Transverse colon (tissue), 4 donors: ENCODE measurements around the gene ZBTB44. TPM values are rescaled to one million over a fixed set of nuclear protein-coding genes. Genes with fewer than 3 reads are reported as not detected.
"Not testable (repeated sequence)": the region's sequence is repeated elsewhere in the genome, so short reads cannot be mapped to it uniquely, and the experiment has no call there.

Experiments used
- DNase-seq: peaks from one replicate; pipeline ENCODE4 v3.0.0-alpha.2; 2019
- H3K27ac ChIP-seq, 4 donors: fragments of 200-600 bp; sonication (generic); 2 replicates each; pipeline ENCODE4 v1.5.1; 2016 to 2018; ENCODE audit warnings: inconsistent platforms in 4 of 4
- H3K27me3 ChIP-seq: fragments of 200-600 bp; sonication (generic); 2 replicates; pipeline ENCODE4 v1.5.1; 2017; ENCODE audit warnings: inconsistent platforms
- H3K36me3 ChIP-seq, 4 donors: fragments of 200-600 bp; sonication (generic); 2 replicates each; pipeline ENCODE4 v1.5.1; 2017 to 2019; ENCODE audit warnings: inconsistent platforms in 4 of 4
- H3K4me1 ChIP-seq, 4 donors: fragments of 200-600 bp; sonication (generic); 2 replicates each; pipeline ENCODE4 v1.5.1; 2017 to 2020; ENCODE audit warnings: inconsistent platforms in 4 of 4
- H3K4me3 ChIP-seq, 4 donors: fragments of 200-600 bp; sonication (generic); 1 replicate in 1 of 4; 2 replicates in 3 of 4; pipeline versions ENCODE4 v1.5.1 to v1.6.1; 2017 to 2019; ENCODE audit warnings: inconsistent platforms in 4 of 4
- H3K9me3 ChIP-seq, 2 donors: fragments of 200-600 bp; sonication (generic); 2 replicates each; pipeline ENCODE4 v1.5.1; 2017 to 2019; ENCODE audit warnings: inconsistent platforms in 2 of 2
- CTCF ChIP-seq, 5 experiments: fragments of 200-600 bp in 3 of 5; fragments of 450-650 bp in 2 of 5; sonication (generic) in 3 of 5; IDR thresholded peaks; 1 replicate in 2 of 5; 2 replicates in 3 of 5; pipeline ENCODE4 v1.5.1; 2016 to 2017; ENCODE audit warnings: antibody characterized with exemption in 5 of 5, inconsistent platforms in 3 of 5, mild to moderate bottlenecking in 2 of 5, moderate library complexity in 1 of 5
- EP300 ChIP-seq: sonication (generic); formaldehyde crosslinking; IDR thresholded peaks from one replicate; pipeline ENCODE4 v1.6.1; 2017; ENCODE audit warnings: antibody characterized with exemption, low read depth
- POLR2A ChIP-seq: fragments of 450-650 bp; IDR thresholded peaks from one replicate; pipeline ENCODE4 v1.6.1; 2016; ENCODE audit warnings: antibody characterized with exemption, mild to moderate bottlenecking, moderate library complexity
- POLR2AphosphoS5 ChIP-seq, 3 donors: sonication (generic); formaldehyde crosslinking; IDR thresholded peaks; one replicate each; pipeline ENCODE4 v1.6.1; 2016; ENCODE audit warnings: antibody characterized with exemption in 3 of 3
- WGBS, 2 donors: methylation state at CpG; one replicate each; pipeline ENCODE4 v1.1.5; 2018; ENCODE audit warnings: low coverage in 1 of 2; 5-methylcytosine and 5-hydroxymethylcytosine counted together
- in situ Hi-C, 4 donors: fragments of 200-750 bp; cut with MboI; loops; one replicate each; pipeline versions ENCODE4 v1.15.0 to v1.15.1; 2017; ENCODE audit warnings: low sequenced_read_pairs in 3 of 4, low pct_ligation_motif_present in 1 of 4, low pct_unique_long_range_greater_than_20kb in 1 of 4
- intact Hi-C: fragments of 100-400 bp; cut with DNase I; formaldehyde crosslinking; loops from one replicate; pipeline ENCODE4 v1.15.1; 2023; ENCODE audit warnings: low total_unique reads
- total RNA-seq, 4 donors: library from RNA; depleted of rRNA; stranded (reverse); fragments of >200 nt; gene quantifications; one replicate each; pipeline ENCODE4 v1.1.0, GENCODE V29; 2016

ZBTB44 gene
- total RNA-seq, 4 donors from 2014 or later = 29.7 to 64.0 (median 48.6) TPM

DNA sequence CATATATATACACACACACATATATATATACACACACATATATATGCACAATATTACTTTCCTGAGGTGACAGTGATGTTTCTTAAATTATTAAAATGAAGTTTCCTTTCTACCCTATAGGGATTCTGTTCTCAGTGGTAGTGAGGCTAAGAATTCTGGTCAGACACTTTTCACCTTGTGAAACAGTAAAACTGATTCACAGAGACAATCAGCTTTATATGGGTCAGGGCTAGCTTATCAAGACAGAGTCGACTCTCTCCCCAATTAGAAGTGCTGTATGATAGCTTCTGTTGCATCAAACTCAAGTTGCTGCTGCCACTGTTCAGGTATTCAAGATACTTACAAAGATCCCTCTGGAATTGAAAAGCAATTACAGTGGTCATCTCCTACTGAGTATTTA is 68.4 kb downstream of the ZBTB44 start:
- in situ Hi-C loops (no loop called here), intact Hi-C loops (no loop called here)
- DNase-seq = no peak
- TF ChIP-seq POLR2AphosphoS5 (IDR thresholded peaks at IDR 0.05) (no peak), EP300 (no peak), CTCF (IDR thresholded peaks at IDR 0.05) (no peak)
- H3K27me3 ChIP-seq = no peaks in the 10 kb centered on the region
- no peaks in the 10 kb centered on the region for H3K9me3 ChIP-seq
- no peak overlapping the region for H3K27ac ChIP-seq
- no peaks in the 10 kb centered on the region for H3K36me3 ChIP-seq
- H3K4me1 ChIP-seq = peaks cover 0 to 21% (median 9%) of the 10 kb centered on the region in 4 donors
- WGBS, 2 donors = 29 to 78% methylated on average over 1 of the region's 1 CpG
- no peak overlapping the region for H3K4me3 ChIP-seq

DNA sequence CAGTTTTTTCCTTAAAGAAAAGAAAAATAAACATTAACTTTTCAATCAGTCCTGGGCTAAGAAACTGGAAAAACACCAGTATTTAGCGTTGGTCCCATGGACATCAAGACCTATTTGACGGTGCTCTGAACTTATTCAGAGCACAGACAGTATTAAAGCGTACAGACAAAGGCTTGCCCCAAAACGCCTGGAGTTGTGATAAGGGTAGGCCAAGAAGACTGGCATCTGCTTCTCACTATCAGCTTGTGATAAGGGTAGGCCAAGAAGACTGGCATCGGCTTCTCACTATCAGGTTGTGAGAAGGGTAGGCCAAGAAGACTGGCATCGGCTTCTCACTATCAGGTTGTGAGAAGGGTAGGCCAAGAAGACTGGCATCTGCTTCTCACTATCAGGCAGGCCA is 69.3 kb downstream of the ZBTB44 start:
- DNase-seq, H3K36me3 ChIP-seq, H3K9me3 ChIP-seq, H3K27ac ChIP-seq, H3K27me3 ChIP-seq, intact Hi-C loops, in situ Hi-C loops, H3K4me3 ChIP-seq: not testable (repeated sequence)
- WGBS, 2 donors = 82 to 94% methylated on average over 2 to 6 of the region's 6 CpGs
- peaks cover 0 to 21% (median 9%) of the 10 kb centered on the region in 4 donors for H3K4me1 ChIP-seq

- H3K4me1 ChIP-seq = peaks cover 0 to 21% (median 9%) of the 10 kb centered on the region in 4 donors
- intact Hi-C loops (no loop called here), in situ Hi-C loops (no loop called here)
- H3K9me3 ChIP-seq = no peaks in the 10 kb centered on the region
- no peaks in the 10 kb centered on the region for H3K36me3 ChIP-seq
- WGBS, 2 donors = 92 to 100% methylated on average over 2 to 3 of the region's 3 CpGs
- no peak for DNase-seq
- H3K27me3 ChIP-seq = no peaks in the 10 kb centered on the region
- TF ChIP-seq CTCF (IDR thresholded peaks at IDR 0.05) (no peak), POLR2AphosphoS5 (IDR thresholded peaks at IDR 0.05) (no peak), EP300 (no peak)
- no peak overlapping the region for H3K4me3 ChIP-seq
- no peak overlapping the region for H3K27ac ChIP-seq
These were observed 69.9 kb downstream of the ZBTB44 start for GRCh38 chr11:130244848-130245247.

- H3K27me3 ChIP-seq = no peaks in the 10 kb centered on the region
- in situ Hi-C loops = no loop called here
- peaks cover 0 to 2% (median under 1%) of the 10 kb centered on the region in 4 donors for H3K36me3 ChIP-seq
- WGBS, 2 donors = 28 to 50% methylated on average over 2 of the region's 2 CpGs
- H3K27ac ChIP-seq = no peak overlapping the region
- no peak for TF ChIP-seq EP300
- TF ChIP-seq POLR2AphosphoS5 (IDR thresholded peaks at IDR 0.05) = no peak
- TF ChIP-seq POLR2A = no peak
- TF ChIP-seq CTCF (IDR thresholded peaks at IDR 0.05) = no peak
- intact Hi-C loops = no loop called here
- DNase-seq = no peak
- H3K4me3 ChIP-seq = no peak overlapping the region
- H3K4me1 ChIP-seq = peaks cover 0 to 21% (median 9%) of the 10 kb centered on the region in 4 donors
- no peaks in the 10 kb centered on the region for H3K9me3 ChIP-seq
These were observed 70.9 kb downstream of the ZBTB44 start for GRCh38 chr11:130243816-130244215.

GRCh38 chr11:130241713-130242112 is 73.0 kb downstream of the ZBTB44 start:
- Histone ChIP-seq H3K4me3 (no peak overlapping the region), H3K27ac (no peak overlapping the region), H3K9me3 (no peaks in the 10 kb centered on the region), H3K4me1 (peaks cover 0 to 17% (median 9%) of the 10 kb centered on the region in 4 donors), H3K36me3 (peaks cover 0 to 16% (median 4%) of the 10 kb centered on the region in 4 donors), H3K27me3 (no peaks in the 10 kb centered on the region)
- no peak for DNase-seq
- TF ChIP-seq EP300 = no peak
- TF ChIP-seq POLR2A = no peak
- TF ChIP-seq POLR2AphosphoS5 (IDR thresholded peaks at IDR 0.05) = no peak
- TF ChIP-seq CTCF (IDR thresholded peaks at IDR 0.05) = no peak
- intact Hi-C loops (no loop called here), in situ Hi-C loops (no loop called here)
- WGBS, 2 donors = 94 to 100% methylated on average over 2 of the region's 2 CpGs
